Neural progenitor cell (in vitro differentiated cells): ENCODE data around the gene LSM14B.
A peak's percentile ranks its signal among the peaks of the same experiment; 100 is the strongest.

Source experiments
- EZH2 ChIP-seq: fragments of 200-600 bp; sonication (generic); IDR thresholded peaks from 2 replicates; pipeline ENCODE4 v1.6.1; 2017; ENCODE audit warnings: antibody characterized with exemption, mild to moderate bottlenecking, moderate library complexity
- TF ChIP-seq, protein P1 (sequence below): fragments of 200-600 bp; sonication (generic); IDR thresholded peaks from 2 replicates; pipeline ENCODE4 v1.5.1; 2017; ENCODE audit warnings: antibody characterized with exemption, mild to moderate bottlenecking

GRCh38 chr20:62141397-62142251, 19.3 kb downstream of the LSM14B start:
- TF ChIP-seq, protein P1, sequence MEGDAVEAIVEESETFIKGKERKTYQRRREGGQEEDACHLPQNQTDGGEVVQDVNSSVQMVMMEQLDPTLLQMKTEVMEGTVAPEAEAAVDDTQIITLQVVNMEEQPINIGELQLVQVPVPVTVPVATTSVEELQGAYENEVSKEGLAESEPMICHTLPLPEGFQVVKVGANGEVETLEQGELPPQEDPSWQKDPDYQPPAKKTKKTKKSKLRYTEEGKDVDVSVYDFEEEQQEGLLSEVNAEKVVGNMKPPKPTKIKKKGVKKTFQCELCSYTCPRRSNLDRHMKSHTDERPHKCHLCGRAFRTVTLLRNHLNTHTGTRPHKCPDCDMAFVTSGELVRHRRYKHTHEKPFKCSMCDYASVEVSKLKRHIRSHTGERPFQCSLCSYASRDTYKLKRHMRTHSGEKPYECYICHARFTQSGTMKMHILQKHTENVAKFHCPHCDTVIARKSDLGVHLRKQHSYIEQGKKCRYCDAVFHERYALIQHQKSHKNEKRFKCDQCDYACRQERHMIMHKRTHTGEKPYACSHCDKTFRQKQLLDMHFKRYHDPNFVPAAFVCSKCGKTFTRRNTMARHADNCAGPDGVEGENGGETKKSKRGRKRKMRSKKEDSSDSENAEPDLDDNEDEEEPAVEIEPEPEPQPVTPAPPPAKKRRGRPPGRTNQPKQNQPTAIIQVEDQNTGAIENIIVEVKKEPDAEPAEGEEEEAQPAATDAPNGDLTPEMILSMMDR: peak; percentile 46
- no peak for TF ChIP-seq EZH2
